GM18520 (cell line): Measurements from ENCODE around the gene JSRP1.

Experiments
- ATAC-seq: cut with Tn5 transposase; IDR thresholded peaks from one replicate; pipeline ENCODE4 v1.9.1; 2021; ENCODE audit not compliant: unreplicated experiment

The JSRP1 gene

DNA sequence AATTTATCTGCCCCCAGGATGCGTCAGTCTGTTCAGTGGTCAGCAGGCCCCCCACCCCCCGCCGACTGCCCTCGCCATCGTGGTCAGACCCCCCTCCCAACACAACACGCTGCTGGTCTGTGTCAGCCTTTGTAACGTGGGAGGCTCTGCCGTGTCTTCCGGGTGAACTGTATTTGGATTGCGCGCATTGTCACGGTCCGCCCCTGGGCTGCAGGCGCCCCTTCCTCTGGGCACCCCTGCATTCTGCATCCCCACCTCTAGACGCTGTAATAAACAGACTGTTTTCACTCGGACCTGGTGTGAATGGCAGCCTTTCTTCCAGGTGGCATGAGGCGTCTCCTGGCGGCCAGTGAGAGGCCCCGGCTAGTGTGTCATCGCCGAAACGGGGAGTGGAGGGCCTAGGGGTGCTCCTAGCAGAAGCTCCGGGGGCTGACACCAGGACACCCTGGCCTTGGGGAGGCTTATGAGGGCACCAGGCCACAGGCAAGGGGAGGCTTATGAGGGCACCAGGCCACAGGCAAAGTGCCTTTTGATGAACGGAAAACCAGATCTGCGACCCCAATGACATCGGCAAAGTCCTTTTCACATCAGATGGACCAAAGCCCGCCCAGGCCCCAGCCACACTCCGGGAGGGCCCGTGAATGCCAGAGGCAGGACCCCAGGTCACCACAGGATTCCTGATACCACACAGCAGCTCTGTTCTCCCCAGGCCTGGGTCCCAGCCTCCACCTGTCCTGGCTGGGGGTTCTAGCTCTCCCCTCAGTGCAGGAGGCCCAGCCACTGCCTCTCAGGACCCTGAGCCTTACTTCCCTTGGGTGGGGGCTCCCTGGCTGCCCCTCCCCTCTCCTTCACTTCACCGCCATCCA, 23.7 kb downstream of the JSRP1 start:
- ATAC-seq, result no peak

DNA sequence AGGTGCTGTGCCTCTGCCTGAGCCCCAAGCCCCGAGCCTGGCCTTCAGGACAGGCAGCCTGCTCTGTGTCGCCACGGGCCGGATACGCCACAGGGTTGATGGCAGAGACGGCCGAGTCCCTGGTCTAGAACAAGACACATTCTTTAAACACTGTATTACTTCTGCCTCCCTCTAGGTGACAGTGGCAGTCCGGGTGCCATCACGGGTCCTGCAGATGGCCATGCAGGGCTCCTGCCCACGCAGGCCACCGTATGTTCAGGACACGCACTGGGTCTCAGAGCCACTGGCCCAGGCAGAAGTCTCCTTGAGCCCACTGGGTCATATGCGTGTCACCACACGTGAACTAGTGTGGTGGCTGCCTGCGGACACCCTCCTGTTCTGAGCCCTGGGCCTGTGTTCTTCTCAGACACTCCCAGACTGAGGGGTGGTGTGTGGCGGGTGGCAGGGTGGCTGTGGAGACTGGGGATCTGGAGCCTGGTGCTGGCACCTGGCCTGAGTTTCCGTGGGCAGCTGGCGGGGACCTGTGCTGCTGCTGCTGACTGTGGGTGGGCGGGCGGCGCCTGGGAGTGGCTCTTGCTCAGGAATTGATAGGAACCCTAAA, 24.5 kb downstream of the JSRP1 start:
- ATAC-seq, result no peak

DNA sequence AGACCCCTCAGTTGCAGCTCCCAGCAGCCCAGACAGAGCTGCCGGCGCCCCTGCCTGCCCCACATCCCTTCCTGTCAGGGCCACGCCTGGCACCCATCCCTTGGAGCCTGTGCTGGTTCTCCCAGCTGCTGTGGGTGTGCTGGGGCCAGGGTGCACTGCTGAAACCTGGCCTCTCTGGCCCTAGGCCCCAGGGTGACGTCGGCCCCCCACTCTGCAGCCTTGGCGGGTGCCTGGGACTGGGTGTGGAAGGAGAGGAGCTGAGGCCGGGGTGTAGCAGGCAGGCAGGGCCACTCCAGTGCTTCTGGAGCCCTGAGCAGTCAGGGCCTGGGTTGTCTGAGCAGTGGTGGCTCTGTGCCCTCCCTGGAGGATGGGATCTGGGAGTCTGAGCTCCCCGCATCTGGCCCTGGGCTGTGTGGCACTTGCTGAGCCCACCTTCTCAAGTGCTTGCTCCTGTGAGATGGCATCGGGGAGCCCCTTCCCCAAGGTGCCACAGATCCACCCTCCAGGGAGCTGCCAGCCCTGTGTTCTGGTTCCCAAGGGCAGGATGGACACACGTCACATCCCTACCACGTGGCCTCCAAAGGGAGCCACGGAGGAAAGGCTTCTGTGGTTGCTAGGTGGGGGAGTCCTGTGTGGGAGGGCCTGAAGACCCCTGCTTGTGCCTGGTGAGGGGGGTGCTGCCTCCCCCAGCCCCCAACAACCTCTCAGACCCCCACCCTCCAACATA, 25.2 kb downstream of the JSRP1 start:
- no peak for ATAC-seq

DNA sequence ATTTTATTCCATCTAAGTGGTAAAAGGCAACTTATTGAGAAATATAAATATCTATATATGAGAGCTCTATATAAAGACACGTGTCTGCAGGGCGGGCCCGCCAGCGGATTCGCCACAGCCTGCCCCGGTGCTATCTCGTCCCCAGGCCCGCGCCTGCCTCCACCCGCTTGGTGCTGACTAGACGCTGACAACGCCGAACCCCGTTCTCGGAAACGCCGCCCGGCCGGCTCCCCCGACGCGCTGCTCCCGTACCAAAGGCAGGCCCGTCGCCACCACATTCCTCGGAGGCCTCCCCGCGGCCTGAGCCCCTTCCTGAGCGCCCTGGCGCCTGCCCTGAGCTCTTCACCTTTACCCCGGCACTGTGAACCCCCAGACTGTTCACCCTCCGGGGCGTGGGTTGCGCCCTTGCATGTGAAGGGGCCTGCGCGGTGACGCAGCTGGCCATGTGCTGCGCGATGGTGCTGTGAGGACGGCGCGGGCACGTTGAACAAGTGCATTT, 26.1 kb downstream of the JSRP1 start:
- ATAC-seq, result no peak

DNA sequence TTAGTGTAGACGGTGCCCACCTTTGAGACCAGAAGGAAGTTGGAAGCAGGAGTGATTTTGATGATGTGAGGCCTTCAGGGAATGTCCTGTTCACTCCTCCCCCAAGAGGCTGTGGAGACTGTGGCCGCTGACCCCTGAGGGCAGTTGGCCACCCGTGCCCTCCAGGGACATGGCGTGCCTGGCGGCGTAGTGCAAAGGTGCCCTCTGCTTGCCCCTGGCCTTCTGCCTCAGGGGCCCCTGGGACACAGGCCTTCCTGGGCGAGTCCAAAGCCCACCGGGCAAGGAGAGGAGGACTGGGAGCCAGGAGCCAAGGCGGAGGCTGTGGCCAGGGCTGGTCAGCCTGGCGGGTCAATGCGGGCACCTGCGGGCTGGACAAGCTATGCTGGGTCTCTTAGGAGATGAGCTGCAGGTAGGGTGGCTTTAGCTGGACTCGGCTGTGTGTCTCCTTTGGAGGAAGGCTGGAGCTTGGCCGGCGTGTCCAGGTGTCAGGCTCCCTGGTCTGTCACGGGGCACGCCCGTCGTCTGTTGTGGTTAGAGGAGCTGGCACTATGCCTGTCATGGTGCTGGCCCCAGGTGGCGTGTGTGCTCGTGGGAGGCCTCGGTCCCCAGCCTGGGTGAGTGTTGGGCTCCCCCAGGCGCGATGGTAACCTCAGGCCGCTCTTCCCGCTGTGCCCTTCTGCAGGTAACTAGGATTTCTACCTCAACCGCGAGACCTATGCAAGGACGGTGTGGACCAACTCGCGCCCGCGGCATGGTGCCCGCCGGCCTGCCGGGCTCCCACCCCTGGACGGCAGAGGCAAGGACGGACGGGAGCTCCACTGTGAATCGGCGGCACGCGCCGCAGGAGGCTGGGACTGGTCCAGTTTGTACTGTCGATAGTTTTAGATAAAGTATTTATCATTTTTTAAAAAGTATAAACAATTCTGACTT, 26.8 kb downstream of the JSRP1 start:
- no peak for ATAC-seq

DNA sequence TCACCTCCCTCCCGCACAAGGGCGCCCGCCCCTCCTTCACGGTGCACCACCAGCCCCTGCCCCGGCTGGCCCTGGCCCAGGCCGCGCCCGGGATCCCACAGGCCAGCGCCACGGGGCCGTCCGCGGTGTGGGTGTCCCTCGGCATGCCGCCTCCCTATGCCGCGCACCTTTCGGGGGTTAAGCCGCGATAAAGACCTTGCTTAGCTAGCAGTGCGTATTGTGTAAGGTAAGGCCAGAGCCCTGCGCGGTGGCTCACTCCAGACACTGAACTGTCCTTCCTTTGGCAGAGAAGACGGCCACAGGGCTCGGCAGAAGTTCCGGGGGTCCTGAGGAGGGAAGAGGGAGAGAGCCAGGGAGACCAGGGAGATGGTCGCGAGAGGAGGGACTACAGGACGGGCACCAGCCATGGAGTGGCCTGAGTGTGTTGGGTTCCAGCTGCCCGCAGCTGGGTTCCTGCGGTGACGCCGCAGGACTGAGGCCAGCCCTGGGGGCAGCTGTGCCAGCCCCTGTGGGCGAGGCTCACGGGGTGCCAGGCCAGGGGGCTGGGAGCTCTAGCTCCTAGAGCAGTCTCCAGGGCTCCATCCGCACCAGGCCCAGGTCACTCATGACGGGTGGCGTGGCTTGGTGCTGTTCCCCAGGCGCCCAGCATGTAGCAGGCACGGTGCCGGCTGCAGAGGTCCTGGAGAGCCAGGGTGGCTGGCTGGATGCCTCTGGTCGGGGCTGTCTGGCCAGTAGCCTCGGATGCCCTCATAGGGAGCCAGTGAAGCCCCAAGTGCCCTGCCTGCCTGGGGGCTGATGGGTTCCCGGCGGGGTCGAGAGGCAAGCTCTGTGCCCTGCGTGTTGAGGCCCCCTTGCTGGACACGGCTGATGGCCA, 27.8 kb downstream of the JSRP1 start:
- ATAC-seq, result no peak

DNA sequence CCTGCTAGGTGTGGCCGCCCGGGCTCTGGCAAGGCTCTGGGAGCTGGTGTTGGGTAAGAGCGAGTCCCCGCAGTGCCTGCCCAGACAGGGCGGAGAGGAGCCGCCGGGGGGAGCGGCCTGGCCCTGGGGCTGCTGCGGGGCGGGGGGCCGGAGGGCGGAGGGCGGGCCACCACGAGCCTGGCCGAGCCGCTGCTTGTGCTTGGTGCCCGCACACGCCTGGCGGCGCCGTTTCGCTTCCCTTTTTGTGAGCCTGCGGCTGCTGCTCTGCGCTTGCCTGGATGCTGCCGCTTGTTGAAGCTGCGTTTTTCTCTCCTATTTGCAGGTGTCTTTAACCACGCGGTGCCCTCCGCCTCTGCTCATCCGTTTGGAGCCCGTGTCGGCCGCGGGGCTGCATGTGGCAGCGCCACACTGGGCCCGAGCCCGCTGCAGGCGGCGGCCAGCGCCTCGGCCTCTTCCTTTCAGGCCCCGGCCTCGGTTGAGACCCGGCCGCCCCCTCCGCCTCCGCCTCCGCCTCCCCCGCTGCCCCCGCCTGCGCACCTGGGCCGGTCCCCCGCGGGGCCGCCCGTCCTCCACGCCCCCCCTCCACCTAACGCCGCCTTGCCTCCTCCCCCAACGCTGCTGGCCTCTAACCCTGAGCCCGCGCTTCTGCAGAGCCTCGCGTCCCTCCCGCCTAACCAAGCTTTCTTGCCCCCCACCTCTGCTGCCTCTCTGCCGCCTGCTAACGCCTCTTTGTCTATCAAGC, 28.6 kb downstream of the JSRP1 start:
- ATAC-seq, result no peak

DNA sequence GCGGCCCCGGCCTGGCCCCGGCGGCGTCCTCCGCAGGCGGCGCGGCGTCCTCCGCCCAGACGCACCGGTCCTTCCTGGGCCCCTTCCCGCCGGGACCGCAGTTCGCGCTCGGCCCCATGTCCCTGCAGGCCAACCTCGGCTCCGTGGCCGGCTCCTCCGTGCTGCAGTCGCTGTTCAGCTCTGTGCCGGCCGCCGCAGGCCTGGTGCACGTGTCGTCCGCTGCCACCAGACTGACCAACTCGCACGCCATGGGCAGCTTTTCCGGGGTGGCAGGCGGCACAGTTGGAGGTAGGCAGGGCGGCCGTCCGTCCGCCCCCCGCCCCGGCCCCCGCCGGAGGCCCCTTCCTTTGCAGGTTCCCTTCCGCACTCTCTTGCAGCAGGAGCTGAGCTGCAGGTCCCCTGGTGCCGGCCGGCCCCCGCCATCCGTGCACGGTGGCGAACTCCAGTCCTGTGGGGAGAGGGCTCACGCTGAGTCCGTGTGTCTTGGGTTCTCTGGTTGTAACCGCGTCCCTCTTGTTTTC, 29.3 kb downstream of the JSRP1 start:
- no peak for ATAC-seq

DNA sequence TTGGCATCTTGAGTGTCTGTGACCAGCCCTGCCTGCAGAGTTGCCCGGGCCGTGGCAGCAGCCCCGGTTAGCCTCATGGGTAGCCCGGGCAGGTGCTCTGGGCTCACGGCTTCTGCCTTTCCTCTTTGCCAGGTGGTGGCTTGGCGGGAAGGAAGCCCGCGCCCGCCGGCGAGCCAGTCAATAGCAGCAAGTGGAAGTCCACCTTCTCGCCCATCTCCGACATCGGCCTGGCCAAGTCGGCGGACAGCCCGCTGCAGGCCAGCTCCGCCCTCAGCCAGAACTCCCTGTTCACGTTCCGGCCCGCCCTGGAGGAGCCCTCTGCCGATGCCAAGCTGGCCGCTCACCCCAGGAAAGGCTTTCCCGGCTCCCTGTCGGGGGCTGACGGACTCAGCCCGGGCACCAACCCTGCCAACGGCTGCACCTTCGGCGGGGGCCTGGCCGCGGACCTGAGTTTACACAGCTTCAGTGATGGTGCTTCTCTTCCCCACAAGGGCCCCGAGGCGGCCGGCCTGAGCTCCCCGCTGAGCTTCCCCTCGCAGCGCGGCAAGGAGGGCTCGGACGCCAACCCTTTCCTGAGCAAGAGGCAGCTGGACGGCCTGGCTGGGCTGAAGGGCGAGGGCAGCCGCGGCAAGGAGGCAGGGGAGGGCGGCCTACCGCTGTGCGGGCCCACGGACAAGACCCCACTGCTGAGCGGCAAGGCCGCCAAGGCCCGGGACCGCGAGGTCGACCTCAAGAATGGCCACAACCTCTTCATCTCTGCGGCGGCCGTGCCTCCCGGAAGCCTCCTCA, 30.0 kb downstream of the JSRP1 start:
- no peak for ATAC-seq

DNA sequence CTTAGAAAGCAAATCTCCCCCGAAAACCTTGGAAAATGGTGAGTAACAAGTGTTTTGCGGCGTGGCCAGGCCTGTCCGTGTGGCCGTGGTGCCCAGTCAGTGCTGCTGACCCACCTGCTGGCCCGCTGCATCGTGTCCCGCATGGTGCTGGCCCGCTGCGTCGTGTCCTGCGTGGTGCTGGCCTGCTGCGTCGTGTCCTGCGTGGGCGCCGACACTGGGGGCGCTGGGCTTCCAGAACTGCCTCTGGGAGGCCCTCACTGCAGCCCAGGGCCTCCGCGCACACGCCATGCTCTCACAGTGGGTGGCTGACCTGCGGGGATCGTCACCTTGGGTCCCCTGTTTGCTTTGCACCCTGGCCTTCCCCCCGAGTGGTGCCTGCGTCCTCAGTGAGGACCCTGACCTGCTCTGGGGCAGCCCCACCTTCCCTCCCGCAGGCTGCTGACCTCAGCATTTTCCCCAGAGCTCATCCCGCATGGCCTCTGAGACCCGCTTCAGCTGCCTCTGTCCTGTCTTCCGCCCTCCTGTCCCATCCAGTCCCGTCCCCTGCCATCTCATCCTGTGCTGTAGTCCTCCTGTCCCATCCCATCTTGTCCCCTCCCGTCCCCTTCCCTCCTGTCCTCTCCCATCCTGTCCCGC, 30.7 kb downstream of the JSRP1 start:
- ATAC-seq, result no peak

DNA sequence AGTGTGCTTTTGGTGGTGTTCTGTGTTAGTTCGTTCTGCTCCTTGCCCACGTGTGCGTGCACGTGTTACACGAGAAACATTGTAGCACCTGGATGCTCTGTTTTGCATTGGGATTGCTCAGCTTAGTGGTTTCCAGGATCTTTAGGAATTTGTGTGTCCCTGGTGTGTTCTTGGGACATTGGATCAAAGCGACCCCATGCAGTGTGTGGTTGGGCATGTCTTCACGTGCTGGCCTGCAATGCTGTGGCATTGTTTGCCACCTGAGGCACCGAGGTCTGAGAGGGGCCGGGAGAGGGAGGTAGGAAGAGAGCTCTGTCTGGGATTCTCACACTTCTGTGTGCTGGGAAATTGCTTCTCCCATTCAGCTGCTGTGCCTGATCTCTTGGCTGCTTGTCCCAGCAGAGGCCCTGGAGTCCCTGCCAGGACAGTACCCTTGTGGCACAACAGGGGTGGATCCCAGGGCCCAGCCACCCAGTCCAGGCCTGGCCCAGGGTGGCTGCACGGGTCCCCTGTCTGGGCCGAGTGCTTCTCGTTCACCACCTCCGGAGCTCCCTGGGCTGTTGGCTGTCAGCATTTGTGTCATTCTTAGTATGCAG, 31.4 kb downstream of the JSRP1 start:
- ATAC-seq, result no peak

DNA sequence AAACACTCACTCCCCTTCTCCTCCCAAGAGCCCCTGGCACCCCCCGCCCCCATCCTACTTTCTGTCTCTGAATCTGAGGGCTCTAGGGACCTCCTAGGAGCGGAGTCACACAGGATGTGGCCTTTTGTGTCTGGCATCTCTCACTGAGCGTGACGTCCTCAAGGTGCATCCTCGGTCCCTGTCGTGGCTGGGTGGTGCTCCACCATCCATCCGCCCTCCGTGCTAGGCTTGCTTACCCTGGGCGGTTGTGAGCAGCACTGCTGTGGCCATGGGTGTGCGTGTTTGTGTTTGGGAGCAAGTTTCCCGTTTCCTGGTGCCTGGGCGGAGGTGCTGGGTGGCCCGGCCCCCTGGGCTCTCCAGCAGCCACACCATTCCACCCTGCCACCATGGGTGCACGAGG, 32.3 kb downstream of the JSRP1 start:
- ATAC-seq, result no peak

DNA sequence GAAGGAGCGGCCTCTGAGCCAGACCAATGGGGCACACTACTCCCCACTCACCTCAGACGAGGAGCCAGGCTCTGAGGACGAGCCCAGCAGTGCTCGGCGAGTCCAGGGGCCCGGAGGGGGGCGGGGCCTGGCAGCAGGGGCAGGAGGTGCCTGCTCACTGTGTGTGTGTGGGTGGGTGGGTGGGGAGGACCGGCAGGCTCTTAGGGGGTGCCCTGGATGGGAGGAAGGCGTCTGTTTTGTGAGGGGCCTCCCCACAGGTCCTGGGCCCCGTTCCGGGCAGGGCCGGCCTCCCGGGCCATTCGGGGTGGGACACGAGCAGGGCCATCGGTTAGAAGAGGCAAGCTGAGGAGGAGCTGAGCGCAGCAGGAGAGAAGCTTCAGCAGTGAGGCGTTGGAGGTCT, 32.8 kb downstream of the JSRP1 start:
- no peak for ATAC-seq

DNA sequence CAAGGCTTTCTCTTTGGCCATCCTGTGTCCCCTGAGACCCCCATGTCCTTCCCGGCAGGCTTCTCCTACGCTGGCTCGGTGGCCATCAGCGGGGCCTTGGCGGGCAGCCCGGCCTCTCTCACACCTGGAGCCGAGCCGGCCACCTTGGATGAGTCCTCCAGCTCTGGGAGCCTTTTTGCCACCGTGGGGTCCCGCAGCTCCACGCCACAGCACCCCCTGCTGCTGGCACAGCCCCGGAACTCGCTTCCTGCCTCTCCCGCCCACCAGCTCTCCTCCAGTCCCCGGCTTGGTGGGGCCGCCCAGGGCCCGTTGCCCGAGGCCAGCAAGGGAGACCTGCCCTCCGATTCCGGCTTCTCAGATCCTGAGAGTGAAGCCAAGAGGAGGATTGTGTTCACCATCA, 34.3 kb downstream of the JSRP1 start:
- no peak for ATAC-seq

DNA sequence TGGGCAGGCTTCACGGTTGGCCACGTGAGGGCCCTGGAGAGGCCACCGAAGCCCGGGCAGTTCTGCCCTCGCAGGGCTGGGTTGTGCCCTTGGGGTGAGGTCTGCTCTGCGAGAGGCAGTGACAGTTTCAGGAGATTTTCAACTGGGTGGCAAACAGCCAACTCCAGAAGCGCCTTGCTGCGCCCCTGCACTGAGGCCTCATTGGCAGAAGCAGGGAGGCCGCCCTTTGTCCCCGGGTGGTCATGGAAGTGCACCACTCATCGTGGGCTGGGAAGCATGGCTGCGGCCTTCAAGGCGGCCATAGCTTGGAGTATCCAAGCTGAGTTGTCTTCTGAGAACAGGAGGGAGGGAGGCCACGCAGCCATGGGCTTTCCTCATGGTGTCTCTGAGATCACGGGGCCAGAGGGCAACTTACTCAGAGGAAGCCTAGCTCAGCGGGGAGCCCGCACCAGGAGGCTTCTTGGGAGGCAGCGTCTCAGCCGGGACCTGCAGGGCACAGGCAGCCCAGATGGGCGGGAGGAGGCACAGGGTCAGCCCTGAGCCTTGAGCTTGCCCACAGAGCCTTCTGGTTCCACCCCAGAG, 34.9 kb downstream of the JSRP1 start:
- no peak for ATAC-seq

DNA sequence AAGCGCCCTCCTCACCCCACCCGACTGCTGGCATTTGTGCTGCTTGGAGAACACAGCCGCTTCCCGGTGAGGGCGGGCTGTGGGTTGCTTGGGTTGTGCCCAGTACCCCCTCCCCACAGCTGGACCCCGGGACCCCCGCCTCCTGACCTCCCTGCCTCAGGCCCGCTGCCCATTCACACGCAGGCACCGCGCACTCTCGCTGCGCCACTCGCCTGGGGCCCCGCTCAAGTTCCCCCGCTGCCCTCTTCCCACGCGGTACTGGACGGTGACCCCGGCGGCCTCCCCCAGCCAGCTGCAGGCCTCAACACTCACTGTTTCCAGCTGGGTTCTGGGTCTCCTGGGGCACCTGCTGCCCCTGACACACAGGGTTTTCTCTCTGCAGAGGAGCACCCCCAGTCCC, 36.5 kb downstream of the JSRP1 start:
- ATAC-seq, result no peak

DNA sequence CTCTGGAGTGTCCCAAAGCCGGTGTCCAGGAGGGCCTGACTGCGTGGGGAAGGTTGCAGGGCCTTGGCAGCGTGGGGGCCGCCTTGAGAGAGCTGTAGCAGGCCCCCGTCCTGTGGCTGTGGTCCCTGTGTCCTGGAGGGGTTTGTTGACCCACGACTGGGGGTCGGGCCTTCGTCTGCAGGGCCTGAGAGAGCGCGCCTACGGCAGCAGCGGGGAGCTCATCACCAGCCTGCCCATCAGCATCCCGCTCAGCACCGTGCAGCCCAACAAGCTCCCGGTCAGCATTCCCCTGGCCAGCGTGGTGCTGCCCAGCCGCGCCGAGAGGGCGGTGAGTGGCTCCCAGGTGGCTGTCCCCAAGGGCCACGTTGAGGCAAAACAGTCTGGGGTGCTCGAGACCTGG, 38.6 kb downstream of the JSRP1 start:
- ATAC-seq, result no peak
